H1 (cell line): Measurements from ENCODE around the gene PDE4D. TPM values are rescaled to one million over a fixed set of nuclear protein-coding genes. Genes with fewer than 3 reads are reported as not detected.

Experiments used
- CTCF ChIA-PET: fragments of 300-600 bp; sonication (Branson Sonifier 250); formaldehyde crosslinking; loops from one replicate; lab custom pipeline; 2021; ENCODE audit not compliant: partially characterized antibody; lab: Charles Lee
- POLR2A ChIA-PET: fragments of 300-600 bp; sonication (Branson Sonifier 250); formaldehyde crosslinking; loops from one replicate; lab custom pipeline; 2021; ENCODE audit warnings: inconsistent platforms; ENCODE audit not compliant: partially characterized antibody; lab: Charles Lee
- DNase-seq, 2 experiments: peaks; one replicate each; pipeline versions ENCODE4 v3.0.0 to v3.0.0-alpha.2; 2010 to 2022; ENCODE audit warnings: low spot score in 2 of 2, low read depth in 1 of 2, mixed read lengths in 1 of 2
- FAIRE-seq: peaks from 2 replicates; lab custom pipeline; 2011; peaks lifted over from hg19 to GRCh38; lab: Jason Lieb, UNC
- H2AFZ ChIP-seq: 2 replicates; pipeline ENCODE4 v1.8.1; 2012; ENCODE audit warnings: low read length, inconsistent platforms
- H2AK5ac ChIP-seq: 2 replicates; pipeline ENCODE4 v1.6.1; 2013; ENCODE audit warnings: low read depth, low read length
- H2BK120ac ChIP-seq: replicated peaks from 2 replicates; pipeline ENCODE3; 2013; ENCODE audit warnings: low read depth, low read length, inconsistent platforms
- H2BK12ac ChIP-seq: 2 replicates; pipeline ENCODE4 v1.6.1; 2013; ENCODE audit warnings: low read depth, low read length
- H2BK15ac ChIP-seq: 2 replicates; pipeline ENCODE4 v1.6.1; 2013; ENCODE audit warnings: low read length
- H2BK20ac ChIP-seq: 2 replicates; pipeline ENCODE4 v1.6.1; 2013; ENCODE audit warnings: low read length
- H2BK5ac ChIP-seq: 2 replicates; pipeline ENCODE4 v1.6.1; 2013; ENCODE audit warnings: low read depth, low read length
- H3K14ac ChIP-seq: 2 replicates; pipeline ENCODE4 v1.6.1; 2013; ENCODE audit warnings: inconsistent platforms; ENCODE audit not compliant: insufficient read length
- H3K18ac ChIP-seq: 2 replicates; pipeline ENCODE4 v1.6.1; 2013; ENCODE audit warnings: low read length; ENCODE audit errors: extremely low read depth
- H3K23ac ChIP-seq: 2 replicates; pipeline ENCODE4 v1.6.1; 2013; ENCODE audit warnings: inconsistent platforms; ENCODE audit not compliant: insufficient read length
- H3K23me2 ChIP-seq: 2 replicates; pipeline ENCODE4 v1.6.1; 2013; ENCODE audit warnings: low read depth, low read length
- H3K27ac ChIP-seq: 2 replicates; pipeline ENCODE4 v1.6.1; 2011; ENCODE audit warnings: low read depth, low read length, inconsistent platforms
- H3K27me3 ChIP-seq, 4 experiments: replicated peaks in 1 of 4; 1 replicate in 1 of 4; 2 replicates in 3 of 4; pipeline versions ENCODE4 v1.6.1 to v1.8.1; 2011 to 2013; ENCODE audit warnings: low read length in 3 of 4, mild to moderate bottlenecking in 3 of 4, inconsistent platforms in 2 of 4, mixed read lengths in 2 of 4, moderate library complexity in 1 of 4; ENCODE audit not compliant: control insufficient read depth in 3 of 4, insufficient read depth in 3 of 4; ENCODE audit errors: extremely low read depth in 1 of 4
- H3K36me3 ChIP-seq, 4 experiments: 2 replicates each; pipeline versions ENCODE4 v1.6.1 to v1.8.1; 2011 to 2013; ENCODE audit warnings: mild to moderate bottlenecking in 4 of 4, low read length in 3 of 4, moderate library complexity in 2 of 4, control low read depth in 1 of 4, inconsistent platforms in 1 of 4; ENCODE audit not compliant: insufficient read depth in 4 of 4, control insufficient read depth in 2 of 4
- H3K4ac ChIP-seq: replicated peaks from 2 replicates; pipeline ENCODE3; 2013; ENCODE audit warnings: low read length, low read depth, mixed read lengths, inconsistent platforms; ENCODE audit not compliant: insufficient read length
- H3K4me1 ChIP-seq, 4 experiments: replicated peaks in 1 of 4; 1 replicate in 1 of 4; 2 replicates in 3 of 4; pipeline versions ENCODE4 v1.6.1 to v1.8.1; 2011 to 2013; ENCODE audit warnings: low read length in 3 of 4, inconsistent platforms in 2 of 4, mixed read lengths in 1 of 4; ENCODE audit not compliant: insufficient read depth in 4 of 4, control insufficient read depth in 3 of 4
- H3K4me2 ChIP-seq, 2 experiments: 2 replicates each; pipeline versions ENCODE4 v1.6.1 to v1.8.1; 2011 to 2013; ENCODE audit warnings: low read depth in 2 of 2, low read length in 2 of 2, control low read depth in 1 of 2, inconsistent platforms in 1 of 2, mild to moderate bottlenecking in 1 of 2; ENCODE audit not compliant: insufficient read depth in 1 of 2
- H3K4me3 ChIP-seq, 4 experiments: fragments of 200-600, 300-600 bp in 1 of 4; sonication (generic), shearing (Covaris generic), sonication (Bioruptor Twin) in 1 of 4; 2 replicates each; pipeline versions ENCODE4 v1.5.1 to v1.8.1; 2011 to 2016; ENCODE audit warnings: low read length in 4 of 4, low read depth in 3 of 4, control low read depth in 2 of 4, inconsistent platforms in 2 of 4, mild to moderate bottlenecking in 2 of 4, mixed read lengths in 1 of 4, moderate library complexity in 1 of 4; ENCODE audit not compliant: insufficient read depth in 2 of 4; ENCODE audit errors: extremely low read depth in 1 of 4
- H3K56ac ChIP-seq: replicated peaks from 2 replicates; pipeline ENCODE3; 2013; ENCODE audit warnings: low read depth, mild to moderate bottlenecking, mixed read lengths, low read length, inconsistent platforms; ENCODE audit not compliant: insufficient read length
- H3K79me1 ChIP-seq: 2 replicates; pipeline ENCODE4 v1.6.1; 2013; ENCODE audit warnings: low read depth, low read length, control low read depth
- H3K79me2 ChIP-seq, 2 experiments: 2 replicates each; pipeline versions ENCODE4 v1.6.1 to v1.8.1; 2012 to 2013; ENCODE audit warnings: low read length in 2 of 2, mild to moderate bottlenecking in 2 of 2, inconsistent platforms in 1 of 2; ENCODE audit not compliant: insufficient read depth in 2 of 2, control insufficient read depth in 1 of 2
- H3K9ac ChIP-seq, 4 experiments: replicated peaks in 1 of 4; 1 replicate in 1 of 4; 2 replicates in 3 of 4; pipeline versions ENCODE4 v1.6.1 to v1.8.1; 2011 to 2013; ENCODE audit warnings: low read depth in 3 of 4, low read length in 3 of 4, control low read depth in 2 of 4, mild to moderate bottlenecking in 2 of 4, moderate library complexity in 2 of 4, inconsistent platforms in 1 of 4; ENCODE audit errors: extremely low read depth in 1 of 4
- H3K9me3 ChIP-seq, 2 experiments: 2 replicates each; pipeline versions ENCODE4 v1.6.1 to v1.8.1; 2012 to 2013; ENCODE audit warnings: mild to moderate bottlenecking in 2 of 2, moderate library complexity in 2 of 2, control low read depth in 1 of 2, inconsistent platforms in 1 of 2, low read depth in 1 of 2, low read length in 1 of 2, mixed read lengths in 1 of 2; ENCODE audit not compliant: insufficient read depth in 2 of 2
- H4K20me1 ChIP-seq, 2 experiments: replicated peaks in 1 of 2; 2 replicates each; pipeline versions ENCODE3 to v1.8.1; 2011 to 2013; ENCODE audit warnings: inconsistent platforms in 2 of 2, low read length in 2 of 2, mild to moderate bottlenecking in 1 of 2; ENCODE audit not compliant: insufficient read depth in 2 of 2, control insufficient read depth in 1 of 2
- H4K5ac ChIP-seq: 2 replicates; pipeline ENCODE4 v1.6.1; 2013; ENCODE audit warnings: low read length, low read depth, mixed read lengths, inconsistent platforms; ENCODE audit not compliant: insufficient read length
- H4K8ac ChIP-seq: 2 replicates; pipeline ENCODE4 v1.8.0; 2013; ENCODE audit warnings: mild to moderate bottlenecking, moderate library complexity, low read length, inconsistent platforms; ENCODE audit not compliant: insufficient read depth; ENCODE audit errors: extremely low read depth
- H4K91ac ChIP-seq: replicated peaks from 2 replicates; pipeline ENCODE3; 2013; ENCODE audit warnings: low read length, mixed read lengths, inconsistent platforms; ENCODE audit not compliant: insufficient read length
- CREB1 ChIP-seq: IDR thresholded peaks from 2 replicates; pipeline ENCODE4 v1.6.1; 2012; ENCODE audit warnings: inconsistent platforms
- EGR1 ChIP-seq: IDR thresholded peaks from 2 replicates; pipeline ENCODE4 v1.6.1; 2011; ENCODE audit warnings: low read depth, low read length, borderline replicate concordance
- HDAC6 ChIP-seq: IDR thresholded peaks from one replicate; pipeline ENCODE4 v1.7.1; 2012; ENCODE audit warnings: low read depth, mild to moderate bottlenecking, inconsistent platforms, low read length, moderate library complexity
- JUND ChIP-seq: IDR thresholded peaks from 2 replicates; pipeline ENCODE4 v1.6.1; 2011; ENCODE audit warnings: mild to moderate bottlenecking, improper control_type of control experiment, low read length
- KDM1A ChIP-seq: fragments of 200-600, 300-600 bp; sonication (generic); IDR thresholded peaks from 2 replicates; pipeline ENCODE4 v1.7.1; 2016; ENCODE audit warnings: mild to moderate bottlenecking, low read length, borderline replicate concordance
- NRF1 ChIP-seq: IDR thresholded peaks from 2 replicates; pipeline ENCODE4 v1.6.1; 2011; ENCODE audit warnings: mild to moderate bottlenecking, low read depth, low read length, improper control_type of control experiment
- POU5F1 ChIP-seq: IDR thresholded peaks from 2 replicates; pipeline ENCODE4 v1.6.1; 2011; ENCODE audit warnings: low read depth, mild to moderate bottlenecking, low read length, moderate library complexity
- RAD21 ChIP-seq, 2 experiments: IDR thresholded peaks in 1 of 2; conservative IDR thresholded peaks in 1 of 2; 2 replicates each; pipeline ENCODE4 v1.6.1; 2011; ENCODE audit warnings: low read depth in 2 of 2, low read length in 2 of 2, improper control_type of control experiment in 1 of 2, inconsistent platforms in 1 of 2, mild to moderate bottlenecking in 1 of 2, moderate library complexity in 1 of 2
- RBBP5 ChIP-seq: IDR thresholded peaks from 2 replicates; pipeline ENCODE4 v1.7.1; 2012; ENCODE audit warnings: low read depth, mild to moderate bottlenecking, inconsistent platforms, low read length, moderate library complexity, borderline replicate concordance
- RXRA ChIP-seq: IDR thresholded peaks from 2 replicates; pipeline ENCODE4 v1.6.1; 2011; ENCODE audit warnings: low read depth, mild to moderate bottlenecking, low read length, moderate library complexity; ENCODE audit not compliant: insufficient read depth
- SP2 ChIP-seq: IDR thresholded peaks from 2 replicates; pipeline ENCODE4 v1.6.1; 2012; ENCODE audit warnings: mild to moderate bottlenecking, low read length, inconsistent platforms
- SP4 ChIP-seq: IDR thresholded peaks from 2 replicates; pipeline ENCODE4 v1.6.1; 2012; ENCODE audit warnings: low read length, inconsistent platforms
- TAF7 ChIP-seq: optimal IDR thresholded peaks from 2 replicates; pipeline ENCODE3; 2011; ENCODE audit warnings: low read depth, mild to moderate bottlenecking, inconsistent platforms, low read length, moderate library complexity, borderline replicate concordance
- WGBS, 2 experiments: shearing (Covaris generic) in 1 of 2; methylation state at CpG; one replicate each; pipeline versions ENCODE4 v1.1.6 to v1.1.7; 2013 to 2015; ENCODE audit warnings: low lambda C conversion rate in 2 of 2, mixed read lengths in 2 of 2, inconsistent platforms in 1 of 2, low coverage in 1 of 2, missing lambda C conversion rate in 1 of 2; ENCODE audit not compliant: insufficient replicate concordance in 2 of 2, insufficient coverage in 1 of 2, insufficient read length in 1 of 2; ENCODE audit errors: extremely low coverage in 1 of 2, missing lambda C conversion rate in 1 of 2; 5-methylcytosine and 5-hydroxymethylcytosine counted together
- polyA plus RNA-seq, 7 experiments: library from polyadenylated mRNA; depleted of rRNA in 3 of 7; stranded (reverse) in 5 of 7; unstranded in 2 of 7; fragments of >200 nt in 5 of 7; fragments of 200-250 nt in 2 of 7; gene quantifications; 1 replicate in 5 of 7; 2 replicates in 1 of 7; 4 replicates in 1 of 7; pipeline versions ENCODE4 v1.2.1 to v1.2.3, GENCODE V29; 2011 to 2013; ENCODE audit warnings: missing spikeins in 2 of 7, mixed read lengths in 2 of 7
- total RNA-seq: library from RNA; stranded (reverse); fragmentation: NEBNext Ultra II Directional; extraction: Animal tissue kit (Norgen Biotek cat#: 25700); gene quantifications from 2 replicates; pipeline ENCODE4 v1.2.1, GENCODE V29; 2021
- TF ChIP-seq, protein P1 (sequence below): IDR thresholded peaks from 2 replicates; pipeline ENCODE4 v1.6.1; 2011; ENCODE audit warnings: low read length, improper control_type of control experiment

The PDE4D gene
- total and polyA plus RNA-seq, 2 of the 8 experiments (the other 6 are each of a cell fraction or from before 2014, with no cell fraction given), result 2.3 to 3.7 TPM

DNA sequence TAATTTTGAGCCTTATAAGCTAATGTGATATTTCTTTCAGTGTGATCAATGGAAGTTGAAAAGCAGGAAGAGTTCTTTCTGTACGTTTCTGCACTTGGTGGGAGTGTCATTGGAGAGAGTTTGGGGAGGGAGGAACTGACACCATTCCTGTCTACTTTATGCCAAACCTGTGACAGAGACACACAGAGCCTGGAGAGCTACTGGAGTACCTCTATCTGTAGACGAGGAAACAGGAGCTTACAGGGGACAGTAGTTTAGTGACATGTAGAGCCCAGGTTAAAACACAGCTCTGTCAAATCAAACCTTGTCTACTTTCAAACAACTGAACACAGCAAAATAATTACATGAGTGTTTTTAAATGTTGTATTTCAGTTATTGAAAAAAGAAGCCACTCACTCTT lies 103.6 kb downstream of the PDE4D start:
- no peak overlapping the region for H3K4me2 ChIP-seq
- no peak overlapping the region for H3K9ac ChIP-seq
- no peak overlapping the region for H3K27ac ChIP-seq
- POLR2A ChIA-PET, result no interaction called here
- H2BK15ac ChIP-seq, result no peak overlapping the region
- 69% methylated on average over 2 of the region's 2 CpGs; no CpG with 5 or more reads in 1 of the 2 experiments for WGBS, 2 experiments
- no peak for DNase-seq
- H3K79me2 ChIP-seq, result no peaks in the 10 kb centered on the region
- no peak overlapping the region for H3K4ac ChIP-seq
- H4K91ac ChIP-seq, result no peak overlapping the region
- H2AFZ ChIP-seq, result no peak overlapping the region
- H3K9me3 ChIP-seq, result no peaks in the 10 kb centered on the region
- no peak overlapping the region for H3K4me3 ChIP-seq
- H2BK120ac ChIP-seq, result no peak overlapping the region
- H2BK20ac ChIP-seq, result no peak overlapping the region
- FAIRE-seq, result no peak
- peaks cover 0 to 4% (median 1%) of the 10 kb centered on the region in 4 experiments; a peak in 3 of 7 replicates for H3K4me1 ChIP-seq
- H3K56ac ChIP-seq, result no peak overlapping the region
- H3K27me3 ChIP-seq, result no peaks in the 10 kb centered on the region
- no peaks in the 10 kb centered on the region for H3K36me3 ChIP-seq
- H3K79me1 ChIP-seq, result no peaks in the 10 kb centered on the region
- no peak overlapping the region for H2BK5ac ChIP-seq
- CTCF ChIA-PET, result interaction anchor here (0.5 to 2.2 kb wide), 11 partner anchors 10 to 742 kb away, joined by 3 to 15 read pairs (median 4); no protein-coding TSS in a partner anchor
- no peaks in the 10 kb centered on the region for H4K20me1 ChIP-seq
- no peak overlapping the region for H4K5ac ChIP-seq
- no peak overlapping the region for H4K8ac ChIP-seq
- no peak overlapping the region for H2BK12ac ChIP-seq
- no peaks in the 10 kb centered on the region for H3K23me2 ChIP-seq
- no peak overlapping the region for H3K14ac ChIP-seq
- H3K23ac ChIP-seq, result no peak overlapping the region
- H2AK5ac ChIP-seq, result no peak overlapping the region
- H3K18ac ChIP-seq, result no peak overlapping the region
- TF ChIP-seq, protein P1, sequence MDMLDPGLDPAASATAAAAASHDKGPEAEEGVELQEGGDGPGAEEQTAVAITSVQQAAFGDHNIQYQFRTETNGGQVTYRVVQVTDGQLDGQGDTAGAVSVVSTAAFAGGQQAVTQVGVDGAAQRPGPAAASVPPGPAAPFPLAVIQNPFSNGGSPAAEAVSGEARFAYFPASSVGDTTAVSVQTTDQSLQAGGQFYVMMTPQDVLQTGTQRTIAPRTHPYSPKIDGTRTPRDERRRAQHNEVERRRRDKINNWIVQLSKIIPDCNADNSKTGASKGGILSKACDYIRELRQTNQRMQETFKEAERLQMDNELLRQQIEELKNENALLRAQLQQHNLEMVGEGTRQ, result no peak
- TF ChIP-seq SP2 (no peak), TAF7 (no peak), RBBP5 (no peak), POU5F1 (no peak), KDM1A (no peak), RAD21 (IDR thresholded peaks at IDR 0.05 in 1 of 2, conservative IDR thresholded peaks at IDR 0.05 in 1 of 2; ENCODE audit: low read depth in 2 of 2, low read length in 2 of 2) (no peak), SP4 (no peak), HDAC6 (no peak), NRF1 (no peak), JUND (no peak), EGR1 (no peak), CREB1 (no peak), RXRA (no peak)
